ENCODE data around the gene STK16. TPM values are rescaled to one million over a fixed set of nuclear protein-coding genes. Genes with fewer than 3 reads are reported as not detected.
"Not testable (repeated sequence)": the region's sequence is repeated elsewhere in the genome, so short reads cannot be mapped to it uniquely, and the experiment has no call there.

STK16 gene
- total RNA-seq, 1 donor from 2014 or later: 19.4 TPM

DNA sequence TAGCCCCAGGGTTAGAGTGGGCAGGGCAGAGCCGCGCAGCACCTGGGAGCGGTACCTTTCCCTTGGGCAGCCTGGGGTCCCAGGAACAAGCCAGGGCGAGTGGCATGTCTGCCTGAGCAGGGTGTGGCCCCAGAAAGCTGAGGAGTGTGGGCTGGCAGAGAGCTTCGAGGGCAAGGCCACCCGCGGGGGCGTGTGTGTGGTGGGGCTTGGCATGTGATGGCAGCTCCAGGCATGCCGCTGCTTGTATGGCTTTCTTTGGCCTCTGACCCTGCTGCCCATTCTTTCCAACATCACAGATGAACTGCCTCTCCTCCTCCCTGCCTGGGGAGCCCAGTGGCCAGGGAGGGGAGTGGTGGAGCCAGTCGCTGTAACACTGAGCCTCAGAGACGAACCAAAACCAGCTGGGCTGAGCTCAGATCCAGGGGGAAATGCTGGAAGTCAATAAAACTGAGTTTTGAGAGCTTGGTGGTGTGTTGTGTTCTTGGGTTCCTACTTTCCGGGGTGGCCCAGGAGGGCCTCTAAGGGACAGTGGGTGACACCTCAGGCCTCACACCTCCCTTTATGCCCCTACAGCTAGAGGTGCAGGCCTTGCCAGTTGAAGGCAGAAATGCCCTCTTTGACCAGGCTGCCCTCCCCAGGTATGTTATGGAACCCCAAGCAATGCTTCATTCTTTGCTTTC lies 41.3 kb downstream of the STK16 start:
- peak; percentile 89 for DNase-seq (ENCODE audit: low read depth)

DNA sequence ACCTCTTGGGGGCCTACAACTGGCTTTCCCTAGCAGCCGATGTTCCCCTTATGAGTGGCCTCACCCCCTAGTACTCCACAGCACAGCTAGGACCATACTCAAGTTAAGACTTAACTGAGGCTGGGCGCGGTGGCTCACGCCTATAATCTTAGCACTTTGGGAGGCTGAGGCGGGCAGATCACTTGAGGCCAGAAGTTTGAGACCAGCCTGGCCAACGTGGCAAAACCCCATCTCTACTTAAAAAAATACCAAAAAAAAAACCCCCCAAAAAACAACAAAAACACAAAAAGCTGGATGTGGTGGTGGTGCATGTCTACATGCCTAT lies 41.8 kb downstream of the STK16 start:
- not testable (repeated sequence) for DNase-seq (ENCODE audit: low read depth)

DNA sequence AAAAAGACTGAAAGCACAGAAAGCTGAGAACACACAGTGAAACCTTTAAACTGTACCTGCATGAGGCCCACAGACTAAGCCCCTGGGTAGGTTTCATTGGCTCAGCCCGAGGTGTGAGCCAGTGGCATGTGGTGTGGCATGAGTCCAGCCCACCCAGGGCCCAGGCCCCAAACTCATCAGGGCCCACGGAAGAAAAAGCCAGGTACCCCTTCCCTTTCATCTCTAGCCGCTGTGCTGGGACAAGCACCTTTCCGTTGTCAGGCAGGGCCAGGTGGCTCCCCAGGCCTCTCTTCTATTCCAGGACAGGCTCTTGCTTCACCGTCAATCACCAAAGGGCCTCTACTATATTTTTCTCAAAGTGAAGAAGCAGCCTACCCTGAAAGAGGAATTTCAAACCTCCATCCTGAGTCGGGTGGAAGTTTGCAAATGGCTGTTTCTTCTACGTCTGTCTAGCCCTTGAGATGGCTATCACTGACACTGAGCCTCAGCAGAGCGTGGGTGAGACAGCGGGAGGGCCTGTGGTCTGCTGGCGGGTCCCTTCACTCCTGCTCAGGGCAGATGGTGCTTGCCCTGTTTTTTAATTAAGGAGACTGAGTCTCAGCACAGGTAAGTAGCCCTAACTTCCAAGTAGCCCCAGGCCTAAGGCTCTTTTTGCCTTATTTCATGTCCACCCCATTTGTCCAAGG lies 42.4 kb downstream of the STK16 start:
- no peak for DNase-seq (ENCODE audit: low read depth)

DNA sequence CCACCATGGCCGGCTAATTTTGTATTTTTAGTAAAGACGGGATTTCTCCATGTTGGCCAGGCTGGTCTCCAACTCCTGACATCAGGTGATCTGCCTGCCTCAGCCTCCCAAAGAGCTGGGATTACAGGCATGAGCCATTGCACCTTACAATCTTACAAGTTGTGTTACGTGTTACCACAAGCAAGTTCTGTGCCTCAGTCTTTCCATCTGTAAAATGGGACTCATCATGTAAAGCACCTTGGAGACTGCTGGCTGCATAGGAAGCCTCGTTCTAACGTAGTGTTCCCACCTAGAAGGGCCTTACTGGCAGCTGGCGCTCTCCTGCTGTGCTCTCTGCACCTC lies 43.9 kb downstream of the STK16 start:
- DNase-seq (ENCODE audit: low read depth): no peak

DNA sequence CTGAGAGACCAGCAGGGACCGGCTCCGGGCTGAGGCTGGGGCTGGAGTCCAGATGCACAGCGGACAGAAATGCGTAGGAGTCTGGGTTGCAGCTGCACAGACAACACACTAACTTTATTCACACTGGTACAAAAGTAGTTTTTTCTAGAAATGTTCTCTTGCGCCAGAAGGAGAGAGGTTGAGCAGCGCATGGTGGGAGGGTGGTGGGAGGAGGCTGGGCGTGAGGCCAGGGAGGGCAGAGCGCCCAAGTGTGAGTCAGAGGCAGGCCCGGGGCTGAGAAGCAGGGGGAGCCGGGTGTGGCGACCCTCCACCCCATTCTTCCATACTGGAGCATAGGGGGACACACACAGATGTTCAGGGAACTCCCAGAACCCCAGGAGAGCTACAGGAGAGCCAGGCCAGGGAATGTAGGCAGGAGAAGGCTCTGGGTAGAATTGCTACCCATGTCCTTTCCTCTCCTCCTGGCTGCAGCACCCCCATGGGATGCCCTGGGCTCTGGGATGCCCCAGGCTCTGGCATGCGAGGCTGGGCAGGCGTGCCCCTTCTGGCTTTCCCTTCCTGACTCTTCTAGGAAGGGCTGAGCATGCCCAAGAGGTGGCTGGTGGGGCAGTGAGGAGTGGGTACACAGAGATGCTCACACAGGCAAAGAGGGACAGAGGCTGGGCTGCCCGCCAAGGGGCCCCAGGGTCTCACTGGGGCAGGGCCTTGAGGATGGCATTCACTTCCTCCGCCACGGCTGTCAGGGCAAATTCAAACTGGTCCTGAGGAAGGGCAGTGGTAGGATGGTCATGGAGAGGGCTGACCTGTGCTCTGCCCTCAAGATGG lies 44.5 kb downstream of the STK16 start:
- DNase-seq (ENCODE audit: low read depth): peak; percentile 82

DNA sequence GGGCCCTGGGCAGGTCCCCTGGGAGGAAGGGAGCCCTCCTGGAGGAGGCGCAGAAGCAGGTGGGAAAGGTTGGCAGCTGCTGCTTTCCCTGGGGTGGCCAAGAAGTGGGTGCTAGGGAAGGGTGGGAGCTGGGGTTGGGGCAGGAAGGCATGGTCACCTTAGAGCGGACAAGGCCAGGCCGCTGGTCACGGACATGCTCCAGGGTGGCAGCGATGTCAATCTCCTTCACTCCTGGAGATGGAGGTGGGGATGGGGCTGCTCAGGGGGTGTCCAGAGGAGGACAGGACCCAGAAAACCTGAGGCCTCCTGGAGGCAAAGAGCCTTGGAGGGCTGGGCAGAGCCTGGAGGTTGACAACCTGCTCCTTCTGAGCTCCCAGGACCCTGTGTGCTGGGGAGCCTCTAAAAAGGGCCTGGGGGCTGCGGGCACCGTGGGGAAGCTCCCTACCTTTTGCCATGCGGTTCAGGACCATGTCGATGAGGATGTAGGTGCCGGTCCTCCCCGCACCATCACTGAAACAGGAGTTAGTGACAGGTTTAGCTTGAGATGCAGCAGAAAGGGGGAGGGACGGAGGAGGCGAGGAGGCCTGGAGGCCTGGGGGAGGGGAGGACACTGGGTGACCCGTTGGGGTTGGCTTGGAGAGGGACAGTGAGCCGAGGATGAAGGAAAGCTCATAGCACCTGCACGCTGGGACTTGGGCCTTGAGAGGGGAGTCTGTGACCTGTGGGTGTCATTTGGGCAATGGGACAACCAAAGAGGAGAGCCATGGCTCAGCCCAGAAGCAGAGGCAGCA lies 45.3 kb downstream of the STK16 start:
- no peak for DNase-seq (ENCODE audit: low read depth)

DNA sequence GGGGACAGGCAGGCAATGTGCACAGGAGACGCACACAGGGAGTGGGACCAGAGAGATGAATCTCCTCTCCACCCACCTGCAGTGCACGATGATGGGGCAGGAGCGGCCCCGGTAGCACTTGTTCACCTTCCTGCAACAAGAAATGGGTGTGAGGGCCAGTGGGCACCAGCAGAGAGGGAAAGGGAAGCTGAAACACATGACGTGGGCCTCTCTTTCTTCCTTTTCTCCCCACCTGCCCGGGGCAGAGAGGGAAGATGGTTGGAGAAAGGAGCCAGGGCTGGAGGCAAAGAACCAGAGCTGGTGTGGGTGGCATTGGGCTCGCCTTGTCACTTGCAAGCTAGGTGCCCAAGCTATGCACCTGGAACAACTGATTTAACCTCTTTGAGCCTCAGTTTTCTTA lies 46.1 kb downstream of the STK16 start:
- DNase-seq (ENCODE audit: low read depth): no peak

DNA sequence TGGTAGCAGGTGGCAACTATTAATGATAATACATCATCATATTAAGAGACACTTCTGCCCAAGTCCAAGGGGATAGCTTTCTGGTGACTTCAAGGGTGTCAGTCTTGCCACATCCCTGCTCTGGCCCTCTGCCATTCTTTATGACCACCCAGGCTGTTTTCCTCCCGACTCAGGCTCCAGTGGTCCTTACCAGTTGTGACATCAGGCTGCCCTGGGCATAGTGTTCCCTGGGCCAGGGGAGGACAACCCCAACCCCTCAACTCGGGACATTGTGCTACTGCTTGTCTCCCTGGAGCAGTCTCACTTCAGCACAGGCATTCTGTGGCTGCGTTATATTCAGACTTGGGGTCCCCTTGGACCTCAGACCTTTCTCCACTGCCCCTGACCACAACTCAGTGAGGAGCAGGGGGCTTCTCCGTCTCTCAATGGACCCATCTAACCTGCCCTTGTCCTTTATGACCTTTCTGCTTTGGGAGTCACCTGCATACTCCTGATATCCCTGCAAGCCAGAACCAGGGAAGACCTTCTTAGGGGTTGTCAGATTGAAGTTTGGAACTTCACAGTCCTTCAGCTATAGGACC lies 46.7 kb downstream of the STK16 start:
- no peak for DNase-seq (ENCODE audit: low read depth)

DNA sequence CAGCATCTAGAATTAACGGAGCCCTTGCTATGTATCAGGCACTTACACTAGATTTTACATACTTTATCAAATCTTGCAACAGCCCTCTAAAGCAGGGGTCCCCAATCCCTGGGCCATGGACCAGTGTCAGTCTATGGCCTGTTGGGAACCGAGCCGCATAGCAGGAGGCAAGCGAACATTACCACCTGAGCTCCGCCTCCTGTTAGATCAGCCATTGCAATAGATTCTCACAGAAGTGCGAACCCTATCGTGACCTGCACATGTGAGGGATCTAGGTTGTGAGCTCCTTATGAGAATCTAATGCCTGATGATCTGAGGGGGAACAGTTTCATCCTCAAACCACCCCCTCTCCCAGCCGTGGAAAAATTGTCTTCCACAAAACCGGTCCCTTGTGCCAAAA lies 47.3 kb downstream of the STK16 start:
- no peak for DNase-seq (ENCODE audit: low read depth)

DNA sequence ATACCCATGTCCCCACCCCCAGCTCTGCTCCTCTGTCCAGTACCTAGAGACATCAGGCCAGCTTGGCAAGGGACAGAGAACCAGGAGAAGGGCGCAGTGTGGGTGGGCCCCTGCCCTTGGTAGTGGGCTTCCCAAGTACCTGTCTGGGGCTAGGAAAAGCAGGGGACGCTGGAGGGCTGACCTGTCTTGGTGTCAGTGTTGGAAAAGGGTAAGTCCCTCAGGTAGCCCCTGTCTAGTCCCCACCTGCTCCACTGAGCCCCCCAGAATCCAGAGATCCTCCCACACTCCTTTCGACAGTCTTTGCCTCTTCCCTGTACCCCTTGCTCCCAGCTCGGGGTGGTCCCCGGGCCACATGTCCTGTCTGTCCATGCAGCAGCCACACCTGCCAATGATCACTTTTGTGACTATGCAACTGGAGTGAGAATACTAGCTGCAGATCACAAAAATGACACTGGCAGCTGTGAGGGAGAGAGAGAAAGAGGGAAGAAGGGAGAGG lies 48.5 kb downstream of the STK16 start:
- peak; percentile 38 for DNase-seq (ENCODE audit: low read depth)

DNA sequence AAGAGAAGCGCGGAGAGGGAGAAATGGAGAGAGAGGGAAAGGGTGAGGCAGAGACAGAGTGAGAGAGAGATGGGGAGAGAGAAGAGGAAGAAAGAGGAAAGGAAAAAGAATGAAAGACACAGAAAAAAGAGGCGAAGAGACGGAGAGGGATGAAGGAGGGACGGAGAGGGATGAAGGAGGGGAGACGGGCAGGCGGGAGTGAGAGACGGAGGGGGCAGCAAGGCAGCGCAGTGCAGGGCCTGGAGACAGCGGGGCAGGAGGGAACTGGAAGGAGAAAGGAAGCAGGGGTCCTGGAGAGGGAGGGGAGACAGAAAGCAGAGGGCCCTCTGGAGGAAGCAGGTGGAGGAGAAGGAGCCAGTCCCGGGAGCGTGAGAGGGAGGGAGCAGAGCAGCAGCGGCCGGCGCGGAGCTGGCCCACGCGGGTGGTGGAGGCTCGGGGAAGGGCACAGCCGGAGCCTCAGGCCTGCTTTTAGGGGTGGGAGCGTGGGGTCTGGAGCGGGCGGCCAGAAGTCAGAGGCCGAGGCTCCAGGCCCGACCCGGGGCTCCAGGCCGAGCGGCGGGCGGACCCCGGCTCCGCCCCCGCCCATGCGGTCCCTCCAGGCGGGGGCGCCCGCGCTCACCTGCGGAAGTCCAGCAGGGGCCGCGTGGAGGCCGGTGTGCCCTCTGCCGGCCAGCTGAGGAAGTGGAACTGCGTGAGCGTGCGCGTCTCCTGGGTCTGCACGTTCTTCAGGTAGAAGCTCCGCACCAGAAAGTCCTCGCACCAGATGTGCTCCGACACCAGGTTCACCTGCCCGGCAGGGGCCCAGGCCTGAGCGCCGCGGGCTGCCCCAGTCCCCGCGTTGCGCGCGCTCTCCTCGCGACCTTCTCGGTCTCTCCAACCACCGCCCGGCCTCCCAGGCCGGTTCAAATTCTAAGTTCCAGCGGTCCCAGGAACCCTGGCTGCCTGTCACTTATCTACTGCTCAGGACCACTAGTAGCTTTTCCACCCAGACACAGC lies 49.4 kb downstream of the STK16 start:
- peak; percentile 77 for DNase-seq (ENCODE audit: low read depth)

DNA sequence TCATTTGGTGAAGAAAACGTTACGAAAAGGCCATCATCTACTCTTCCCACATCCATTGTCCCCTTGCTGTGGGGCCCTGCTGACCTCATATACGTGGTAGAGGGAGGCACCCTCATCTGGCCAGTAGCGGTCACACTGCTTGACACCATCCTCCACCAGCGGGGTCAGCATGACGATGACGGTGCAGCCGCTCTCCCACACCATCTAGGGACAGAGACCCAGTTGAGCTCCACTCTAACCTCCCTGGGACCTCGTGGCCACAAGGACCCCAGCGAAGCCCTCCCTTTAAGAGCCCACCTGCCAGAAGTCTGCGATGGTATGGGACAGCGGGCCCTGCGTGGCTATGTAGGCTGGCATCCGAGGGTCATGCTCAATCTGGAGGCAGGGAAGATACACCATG lies 50.9 kb downstream of the STK16 start:
- no peak for DNase-seq (ENCODE audit: low read depth)

DNA sequence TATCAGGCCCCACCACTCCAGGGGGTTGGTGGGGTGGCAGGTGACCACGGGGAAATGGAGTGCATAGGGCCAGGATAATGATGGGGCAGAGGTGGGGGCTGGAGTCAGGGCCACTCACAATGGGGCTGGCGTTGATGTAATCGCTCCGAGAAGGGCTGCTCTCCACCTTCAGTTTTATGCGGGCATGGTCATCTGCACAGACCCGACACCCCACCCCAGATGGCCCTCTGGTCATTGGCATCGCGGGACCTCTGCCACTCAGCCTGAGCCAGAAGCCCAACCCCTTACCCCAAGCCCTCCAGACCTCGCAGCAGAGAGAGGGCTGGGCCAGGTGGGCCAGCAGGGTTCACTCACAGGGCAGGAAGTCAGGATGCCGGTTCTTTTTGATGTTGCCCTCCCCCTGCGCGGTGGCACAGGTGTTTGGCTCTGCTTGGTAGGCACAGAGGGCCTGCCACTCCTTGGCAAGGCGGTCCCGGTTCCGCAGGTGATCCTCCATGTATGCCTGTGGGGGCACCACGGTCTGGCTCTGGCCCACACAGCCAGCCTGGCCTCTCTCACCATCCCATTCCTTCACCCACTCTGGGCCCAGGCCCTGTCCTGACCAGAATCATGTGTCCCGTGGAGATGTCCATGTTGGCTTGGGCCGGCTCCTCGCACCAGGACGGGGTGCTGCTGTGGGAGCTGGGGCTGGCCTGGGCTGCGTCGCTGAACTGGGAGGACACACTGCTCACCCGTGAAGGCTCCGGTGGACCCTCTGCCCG lies 51.5 kb downstream of the STK16 start:
- no peak for DNase-seq (ENCODE audit: low read depth)

DNA sequence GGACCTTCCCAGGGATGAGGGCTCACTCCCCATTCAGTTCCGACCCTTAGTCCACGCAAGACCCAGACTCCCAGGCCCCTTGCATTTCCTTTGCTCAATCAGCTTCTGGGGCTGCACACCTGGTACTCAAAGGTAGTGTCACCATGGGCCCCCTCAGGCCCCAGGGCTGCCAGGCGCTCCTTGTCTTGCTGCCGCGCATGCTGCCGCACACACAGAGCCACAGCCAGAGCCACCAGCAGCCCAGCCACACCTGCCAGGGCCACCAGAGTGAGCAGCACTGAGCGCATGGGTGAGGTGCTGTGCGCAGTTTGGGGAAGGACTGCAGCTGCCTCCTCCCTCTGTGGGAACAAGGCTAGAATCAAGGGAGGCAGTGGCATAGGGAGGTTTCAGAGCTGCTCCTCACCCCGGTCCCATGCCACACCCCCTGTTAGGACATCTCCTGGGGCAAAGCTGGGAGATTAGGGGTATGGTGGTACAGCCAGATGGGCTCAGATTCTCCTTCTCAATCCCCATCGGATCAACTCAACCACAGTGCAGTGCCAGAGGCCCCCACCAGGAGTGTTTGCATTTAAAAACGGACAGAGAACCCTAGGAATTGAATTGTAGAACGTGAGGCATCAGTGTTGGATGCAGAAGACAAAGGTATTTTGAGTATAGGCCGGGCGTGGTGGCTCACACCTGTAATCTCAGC lies 52.6 kb downstream of the STK16 start:
- DNase-seq (ENCODE audit: low read depth): no peak

DNA sequence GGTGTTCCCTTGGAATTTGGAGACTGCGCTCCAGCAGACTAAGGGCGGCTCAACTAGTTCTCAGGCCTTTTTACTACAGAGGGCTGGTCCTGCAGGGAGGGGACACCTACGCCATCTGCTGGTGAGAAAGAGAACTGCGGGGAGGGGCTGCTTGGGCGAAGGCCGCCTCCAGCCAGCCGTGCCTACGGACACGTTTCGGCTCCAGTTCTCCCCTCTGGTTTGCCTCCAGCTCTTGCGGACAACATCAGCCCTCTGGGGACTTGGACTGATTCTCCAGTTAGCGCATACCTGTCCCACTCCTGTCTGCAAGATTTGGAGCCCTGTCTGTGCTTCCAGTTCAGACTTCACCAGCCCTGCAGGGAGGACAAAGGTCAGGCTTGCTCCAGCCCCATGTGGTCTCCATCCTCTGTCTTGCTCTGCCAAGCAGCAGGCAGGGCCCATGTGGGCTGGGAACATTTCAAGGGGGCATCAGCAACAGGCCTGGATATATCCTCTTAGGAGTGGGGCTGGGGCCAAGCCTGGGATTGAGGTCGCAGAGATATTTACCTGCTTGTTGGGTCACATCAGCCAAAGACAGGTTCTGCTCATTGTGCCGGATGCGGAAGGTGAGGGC lies 53.6 kb downstream of the STK16 start:
- DNase-seq (ENCODE audit: low read depth): peak; percentile 81

DNA sequence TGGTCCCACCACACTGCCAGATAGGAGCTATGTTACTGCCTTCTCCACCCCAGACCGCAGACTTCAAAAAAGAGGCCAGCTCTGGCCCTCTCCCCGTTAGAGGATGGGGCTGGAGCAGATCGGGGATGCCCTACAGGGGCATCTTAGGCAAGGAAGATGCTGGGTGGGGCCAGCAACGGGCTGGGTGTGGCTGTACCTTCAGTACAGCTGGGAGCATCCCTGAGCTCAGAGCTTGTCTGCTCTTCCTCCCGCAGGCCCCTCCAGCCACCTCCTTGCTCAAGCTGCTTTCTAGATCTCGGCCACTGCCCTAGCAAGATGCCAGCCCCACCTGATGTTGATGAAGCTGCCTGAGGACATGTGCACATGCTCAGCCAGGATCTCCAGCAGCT lies 54.1 kb downstream of the STK16 start:
- no peak for DNase-seq (ENCODE audit: low read depth)
